Activated T-cell treated with anti-CD3 and anti-CD28 coated beads, Interleukin-2, amount 50 U/mL, for 72 hours (primary cell): ENCODE measurements around the gene TROAP. TPM values are rescaled to one million over a fixed set of nuclear protein-coding genes. Genes with fewer than 3 reads are reported as not detected.

Source experiments
- ATAC-seq, 2 donors: fragments of 150-1000 bp; cut with Tn5 transposase; replicated peaks in 1 of 2; 2 replicates each; pipeline ENCODE4 v1.10.0; 2021; ENCODE audit warnings: moderate library complexity in 2 of 2, mild to moderate bottlenecking in 1 of 2
- DNase-seq, 2 donors: peaks; one replicate each; pipeline ENCODE4 v3.0.0; 2021 to 2022; ENCODE audit warnings: mixed read lengths in 1 of 2
- H3K27ac Mint-ChIP-seq: one replicate; pipeline ENCODE4 v1.8.0; 2022; ENCODE audit warnings: mild to moderate bottlenecking, moderate library complexity, mixed read lengths
- H3K27me3 Mint-ChIP-seq: one replicate; pipeline ENCODE4 v1.8.0; 2022; ENCODE audit warnings: low read depth, mixed read lengths
- H3K36me3 Mint-ChIP-seq, 2 donors: one replicate each; pipeline ENCODE4 v1.8.0; 2022; ENCODE audit warnings: mixed read lengths in 2 of 2, mild to moderate bottlenecking in 1 of 2; ENCODE audit not compliant: insufficient read depth in 2 of 2
- H3K4me1 Mint-ChIP-seq: one replicate; pipeline ENCODE4 v1.8.0; 2022; ENCODE audit warnings: low read depth, mixed read lengths
- H3K4me3 Mint-ChIP-seq, 2 donors: one replicate each; pipeline ENCODE4 v1.8.0; 2022; ENCODE audit warnings: mild to moderate bottlenecking in 2 of 2, mixed read lengths in 2 of 2, moderate library complexity in 2 of 2
- H3K9me3 Mint-ChIP-seq, 2 donors: one replicate each; pipeline ENCODE4 v1.8.0; 2022; ENCODE audit warnings: mixed read lengths in 2 of 2
- total RNA-seq, 2 donors: library from RNA; stranded (reverse); gene quantifications; one replicate each; pipeline ENCODE4 v1.2.3, GENCODE V29; 2022

Gene TROAP
- total RNA-seq, 2 donors from 2014 or later: 63.8 to 77.9 TPM

GRCh38 chr12:49284672-49285071 is 38.4 kb upstream of the TROAP start:
- Mint-ChIP-seq H3K4me1 (no peaks in the 10 kb centered on the region), H3K4me3 (no peak overlapping the region), H3K27me3 (peaks cover 29% of the 10 kb centered on the region), H3K9me3 (no peaks in the 10 kb centered on the region), H3K36me3 (no peaks in the 10 kb centered on the region), H3K27ac (no peak overlapping the region)
- ATAC-seq: no peak
- DNase-seq: no peak

- Mint-ChIP-seq H3K9me3 (no peaks in the 10 kb centered on the region), H3K4me1 (no peaks in the 10 kb centered on the region), H3K27me3 (peaks cover 38% of the 10 kb centered on the region), H3K4me3 (no peak overlapping the region), H3K27ac (no peak overlapping the region), H3K36me3 (no peaks in the 10 kb centered on the region)
- ATAC-seq: no peak
- DNase-seq: no peak
Measured at GRCh38 chr12:49287876-49288275, 35.2 kb upstream of the TROAP start.

- Mint-ChIP-seq H3K4me3 (no peak overlapping the region), H3K27me3 (peaks cover 38% of the 10 kb centered on the region), H3K27ac (no peak overlapping the region), H3K4me1 (no peaks in the 10 kb centered on the region), H3K36me3 (no peaks in the 10 kb centered on the region), H3K9me3 (no peaks in the 10 kb centered on the region)
- DNase-seq (peak; percentile 67 to 73), ATAC-seq (peak; percentile 66 to 74)
Measured at GRCh38 chr12:49288412-49288853, 34.6 kb upstream of the TROAP start.

GRCh38 chr12:49288922-49289555 is 34.0 kb upstream of the TROAP start:
- ATAC-seq (peak in 1 of 2 donors; percentile 30), DNase-seq (no peak)

GRCh38 chr12:49292729-49293055 is 30.4 kb upstream of the TROAP start:
- no peak overlapping the region for H3K27ac Mint-ChIP-seq
- H3K9me3 Mint-ChIP-seq: no peaks in the 10 kb centered on the region
- H3K36me3 Mint-ChIP-seq: no peaks in the 10 kb centered on the region
- no peak overlapping the region for H3K4me3 Mint-ChIP-seq
- DNase-seq (no peak), ATAC-seq (no peak)
- H3K27me3 Mint-ChIP-seq: peaks cover 44% of the 10 kb centered on the region
- H3K4me1 Mint-ChIP-seq: peaks cover 12% of the 10 kb centered on the region

More at GRCh38 chr12:49288922-49289555, 34.0 kb upstream of the TROAP start:
- no peaks in the 10 kb centered on the region for H3K9me3 Mint-ChIP-seq
- H3K4me3 Mint-ChIP-seq: no peak overlapping the region
- H3K36me3 Mint-ChIP-seq: no peaks in the 10 kb centered on the region
- no peak overlapping the region for H3K27ac Mint-ChIP-seq
- H3K4me1 Mint-ChIP-seq: no peaks in the 10 kb centered on the region
- peaks cover 40% of the 10 kb centered on the region for H3K27me3 Mint-ChIP-seq

GRCh38 chr12:49293056-49293956 is 29.7 kb upstream of the TROAP start:
- Mint-ChIP-seq H3K9me3 (no peaks in the 10 kb centered on the region), H3K4me3 (no peak overlapping the region), H3K27me3 (peaks cover 44% of the 10 kb centered on the region), H3K27ac (no peak overlapping the region), H3K4me1 (peaks cover 12% of the 10 kb centered on the region), H3K36me3 (no peaks in the 10 kb centered on the region)
- ATAC-seq (no peak), DNase-seq (no peak)

- H3K27me3 Mint-ChIP-seq: peaks cover 51% of the 10 kb centered on the region
- H3K9me3 Mint-ChIP-seq: no peaks in the 10 kb centered on the region
- no peak for ATAC-seq
- H3K27ac Mint-ChIP-seq: no peak overlapping the region
- no peaks in the 10 kb centered on the region for H3K36me3 Mint-ChIP-seq
- peaks cover 17% of the 10 kb centered on the region for H3K4me1 Mint-ChIP-seq
- DNase-seq: no peak
- H3K4me3 Mint-ChIP-seq: no peak overlapping the region
Measured at GRCh38 chr12:49294086-49294803, 28.8 kb upstream of the TROAP start.

- Mint-ChIP-seq H3K4me3 (no peak overlapping the region), H3K4me1 (peaks cover 17% of the 10 kb centered on the region), H3K27ac (no peak overlapping the region), H3K27me3 (peaks cover 51% of the 10 kb centered on the region), H3K9me3 (no peaks in the 10 kb centered on the region), H3K36me3 (no peaks in the 10 kb centered on the region)
- ATAC-seq: no peak
- no peak for DNase-seq
Measured at GRCh38 chr12:49294804-49295081, 28.3 kb upstream of the TROAP start.

GRCh38 chr12:49295082-49295936 is 27.7 kb upstream of the TROAP start, which contains the start of gene PRPH:
Gene PRPH, plus strand, starts transcription at chr12:49295147. Its CDS starts 54 bp downstream, at chr12:49295201.
- Mint-ChIP-seq H3K36me3 (no peaks in the 10 kb centered on the region), H3K27ac (no peak within 1 kb of the TSS), H3K9me3 (no peaks in the 10 kb centered on the region), H3K27me3 (peaks cover 51% of the 10 kb centered on the region), H3K4me3 (peak within 1 kb of the TSS; percentile 34 to 54), H3K4me1 (peaks cover 17% of the 10 kb centered on the region)
- ATAC-seq (no peak), DNase-seq (peak in 1 of 2 donors; percentile 19)

- DNase-seq (peak; percentile 79 to 82), ATAC-seq (peak; percentile 76 to 80)
- Mint-ChIP-seq H3K4me3 (peak overlapping the region; percentile 82 to 83), H3K9me3 (no peaks in the 10 kb centered on the region), H3K4me1 (peaks cover 17% of the 10 kb centered on the region), H3K27ac (no peak overlapping the region), H3K36me3 (no peaks in the 10 kb centered on the region), H3K27me3 (peaks cover 50% of the 10 kb centered on the region)
Measured at GRCh38 chr12:49296034-49296835, 26.8 kb upstream of the TROAP start.

GRCh38 chr12:49296836-49297694 is 26.0 kb upstream of the TROAP start:
- ATAC-seq (peak; percentile 65 to 75), DNase-seq (peak; percentile 46 to 64)
- H3K4me3 Mint-ChIP-seq: peak overlapping the region; percentile 82 to 83
- H3K36me3 Mint-ChIP-seq: no peaks in the 10 kb centered on the region
- peaks cover 25% of the 10 kb centered on the region for H3K4me1 Mint-ChIP-seq
- no peaks in the 10 kb centered on the region for H3K9me3 Mint-ChIP-seq
- peaks cover 47% of the 10 kb centered on the region for H3K27me3 Mint-ChIP-seq
- no peak overlapping the region for H3K27ac Mint-ChIP-seq
